VCaP (cell line): ENCODE results near the gene LAMA2.

ENCODE experiments used
- H3K27ac ChIP-seq: fragments of 450-650 bp; 2 replicates; pipeline ENCODE4 v1.5.1; 2017
- CTCF ChIP-seq: fragments of 450-650 bp; conservative IDR thresholded peaks from 2 replicates; pipeline ENCODE4 v1.5.1; 2017; ENCODE audit warnings: mild to moderate bottlenecking, moderate library complexity

Gene LAMA2

GRCh38 chr6:129500958-129501739, 618.2 kb downstream of the LAMA2 start:
- H3K27ac ChIP-seq, result peak overlapping the region; percentile 40
- TF ChIP-seq CTCF, result peak; percentile 70

- no peak for TF ChIP-seq CTCF
- peak overlapping the region; percentile 40 for H3K27ac ChIP-seq
These were observed 619.1 kb downstream of the LAMA2 start for GRCh38 chr6:129501740-129502660.

GRCh38 chr6:129504456-129504855, 621.5 kb downstream of the LAMA2 start:
- no peak for TF ChIP-seq CTCF
- no peak overlapping the region for H3K27ac ChIP-seq

GRCh38 chr6:129507059-129507807, 624.3 kb downstream of the LAMA2 start:
- no peak for TF ChIP-seq CTCF
- peak overlapping the region; percentile 78 for H3K27ac ChIP-seq

- peak overlapping the region; percentile 78 for H3K27ac ChIP-seq
- TF ChIP-seq CTCF, result no peak
These were observed 624.9 kb downstream of the LAMA2 start for GRCh38 chr6:129507846-129508245.

GRCh38 chr6:129508477-129509145, 625.7 kb downstream of the LAMA2 start:
- H3K27ac ChIP-seq, result peak overlapping the region; percentile 78
- TF ChIP-seq CTCF, result no peak
